ENCODE results near the gene NCSTN. TPM values are rescaled to one million over a fixed set of nuclear protein-coding genes. Genes with fewer than 3 reads are reported as not detected.

Gene NCSTN
- polyA plus RNA-seq, 3 donors: 125 to 238 (median 145) TPM

DNA sequence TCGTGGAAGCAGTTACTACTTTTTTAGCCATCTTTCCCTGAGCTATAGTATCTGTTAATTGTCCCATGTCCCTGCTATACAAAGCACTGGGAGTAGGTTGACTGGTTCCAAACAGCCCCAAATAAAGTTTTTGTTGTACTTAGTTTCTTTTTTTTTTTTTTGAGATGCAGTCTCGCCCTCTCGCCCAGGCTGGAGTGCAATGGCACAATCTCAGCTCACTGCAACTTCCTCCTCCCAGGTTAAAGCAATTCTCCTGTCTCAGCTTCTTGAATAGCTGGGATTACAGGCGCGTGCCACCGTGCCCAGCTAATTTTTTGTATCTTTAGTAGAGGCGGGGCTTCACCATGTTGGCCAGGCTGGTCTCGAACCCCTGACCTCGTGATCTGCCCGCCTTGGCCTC is 3.3 kb downstream of the NCSTN start:
- peak overlapping the region; percentile 94 to 98 (median 98) for H3K27ac Mint-ChIP-seq

DNA sequence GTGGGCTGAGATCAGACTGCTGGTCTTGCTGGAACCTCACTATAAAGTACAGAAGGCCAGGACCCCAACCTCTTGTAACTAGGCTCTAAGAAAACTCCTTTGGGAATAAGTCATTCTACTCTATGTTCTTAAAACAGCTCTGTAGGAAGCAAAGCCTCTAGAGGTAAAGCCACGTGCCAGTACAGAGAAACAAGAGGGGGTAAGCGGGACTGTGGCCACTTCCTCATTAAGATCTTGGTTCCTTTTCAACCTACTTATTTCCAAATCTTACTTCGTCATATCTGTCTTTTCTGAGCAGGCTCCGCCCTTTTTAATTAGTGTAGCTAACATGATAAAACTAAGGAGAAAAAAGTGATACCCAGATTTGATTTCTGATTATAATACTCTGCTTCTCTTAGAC is 3.8 kb downstream of the NCSTN start:
- Mint-ChIP-seq H3K4me3 (peak overlapping the region; percentile 39 to 79), H3K36me3 (peaks cover 47 to 64% of the 10 kb centered on the region in 2 donors), H3K27me3 (ENCODE audit: low read depth in 3 of 3) (peaks cover 0 to 1% (median 0%) of the 10 kb centered on the region in 3 donors), H3K27ac (peak overlapping the region; percentile 94 to 98 (median 98)), H3K4me1 (peaks cover 43% of the 10 kb centered on the region), H3K9me3 (no peaks in the 10 kb centered on the region)
- peaks cover 45 to 52% of the 10 kb centered on the region in 2 donors for H3K4me1 ChIP-seq (ENCODE audit: control insufficient read depth in 1 of 2, insufficient read depth in 2 of 2, low read length in 2 of 2)
- peaks cover 1% of the 10 kb centered on the region for H4K20me1 ChIP-seq (ENCODE audit: insufficient read depth, low read length)
- intact Hi-C loops (cut with micrococcal nuclease): loop anchor here (10.0 kb wide), 2 partner anchors 62 to 422 kb away; partner anchors contain the start of genes PEX19 (in 1 of the 2) and TAGLN2 (in 1 of the 2)
- peak overlapping the region; percentile 92 to 96 for H3K27ac ChIP-seq (ENCODE audit: low read depth in 1 of 2, low read length in 2 of 2)
- TF ChIP-seq CTCF (IDR thresholded peaks at IDR 0.05): no peak
- H3K9me3 ChIP-seq (replicated peaks in 1 of 2; ENCODE audit: control insufficient read depth in 1 of 2, insufficient read depth in 1 of 2, low read length in 2 of 2): no peaks in the 10 kb centered on the region
- no peaks in the 10 kb centered on the region for H3K27me3 ChIP-seq (ENCODE audit: control insufficient read depth in 2 of 2, insufficient read depth in 2 of 2, low read length in 2 of 2)
- peak overlapping the region in 2 of 3 experiments; percentile 9 to 58 for H3K4me3 ChIP-seq (replicated peaks in 1 of 3; ENCODE audit: low read depth in 2 of 3, low read length in 3 of 3)
- 0% methylated on average over 1 of the region's 4 CpGs for WGBS (ENCODE audit: insufficient coverage)
- H3K4me2 ChIP-seq (replicated peaks; ENCODE audit: extremely low read depth, low read length, poor library complexity, severe bottlenecking): peak overlapping the region; percentile 67
- peak overlapping the region; percentile 69 for H3K9ac ChIP-seq (ENCODE audit: insufficient read depth, low read length, poor library complexity, severe bottlenecking)
- H3K36me3 ChIP-seq (replicated peaks in 1 of 2; ENCODE audit: control insufficient read depth in 1 of 2, insufficient read depth in 2 of 2, low read length in 2 of 2): peaks cover 42 to 57% of the 10 kb centered on the region in 2 donors
- DNase-seq: peak; percentile 88 to 97 (median 91)
- H3K79me2 ChIP-seq (ENCODE audit: insufficient read depth, low read length): peaks cover 72% of the 10 kb centered on the region
- H2AFZ ChIP-seq (ENCODE audit: insufficient read depth, low read depth, low read length, poor library complexity, severe bottlenecking): peak overlapping the region; percentile 41

More for the DNA sequence above, 3.3 kb downstream of the NCSTN start:
- H3K4me1 Mint-ChIP-seq: peaks cover 48% of the 10 kb centered on the region
- Histone ChIP-seq H3K79me2 (ENCODE audit: insufficient read depth, low read length) (peaks cover 75% of the 10 kb centered on the region), H3K27me3 (ENCODE audit: control insufficient read depth in 2 of 2, insufficient read depth in 2 of 2, low read length in 2 of 2) (no peaks in the 10 kb centered on the region), H4K20me1 (ENCODE audit: insufficient read depth, low read length) (no peaks in the 10 kb centered on the region), H3K9ac (ENCODE audit: insufficient read depth, low read length, poor library complexity, severe bottlenecking) (peak overlapping the region; percentile 69), H2AFZ (ENCODE audit: insufficient read depth, low read depth, low read length, poor library complexity, severe bottlenecking) (no peak overlapping the region), H3K4me1 (ENCODE audit: control insufficient read depth in 1 of 2, insufficient read depth in 2 of 2, low read length in 2 of 2) (peaks cover 48 to 57% of the 10 kb centered on the region in 2 donors), H3K27ac (ENCODE audit: low read depth in 1 of 2, low read length in 2 of 2) (peak overlapping the region; percentile 92 to 96), H3K4me2 (replicated peaks; ENCODE audit: extremely low read depth, low read length, poor library complexity, severe bottlenecking) (peak overlapping the region; percentile 67), H3K9me3 (replicated peaks in 1 of 2; ENCODE audit: control insufficient read depth in 1 of 2, insufficient read depth in 1 of 2, low read length in 2 of 2) (no peaks in the 10 kb centered on the region), H3K36me3 (replicated peaks in 1 of 2; ENCODE audit: control insufficient read depth in 1 of 2, insufficient read depth in 2 of 2, low read length in 2 of 2) (peaks cover 37 to 52% of the 10 kb centered on the region in 2 donors), H3K4me3 (replicated peaks in 1 of 3; ENCODE audit: low read depth in 2 of 3, low read length in 3 of 3) (peak overlapping the region in 1 of 3 experiments; percentile 58)
- H3K27me3 Mint-ChIP-seq (ENCODE audit: low read depth in 3 of 3): peaks cover 0 to 1% (median 0%) of the 10 kb centered on the region in 3 donors
- H3K4me3 Mint-ChIP-seq: peak overlapping the region; percentile 39 to 51
- DNase-seq: peak; percentile 56 to 63 (median 59)
- no peak for TF ChIP-seq CTCF (IDR thresholded peaks at IDR 0.05)
- intact Hi-C loops (cut with micrococcal nuclease): loop anchor here (10.0 kb wide), 2 partner anchors 62 to 422 kb away; partner anchors contain the start of genes PEX19 (in 1 of the 2) and TAGLN2 (in 1 of the 2)
- peaks cover 42 to 59% of the 10 kb centered on the region in 2 donors for H3K36me3 Mint-ChIP-seq
- WGBS (ENCODE audit: insufficient coverage): 36% methylated on average over 4 of the region's 10 CpGs
- no peaks in the 10 kb centered on the region for H3K9me3 Mint-ChIP-seq

All from CD14-positive monocyte (primary cell).